Thyroid gland (tissue), 4 donors: ENCODE measurements around the gene NIPBL.

ENCODE experiments used
- POLR2A ChIP-seq, 2 donors: fragments of 450-650 bp; IDR thresholded peaks; one replicate each; pipeline ENCODE4 v1.6.1; 2017; ENCODE audit warnings: antibody characterized with exemption in 2 of 2, mild to moderate bottlenecking in 2 of 2, moderate library complexity in 1 of 2
- TF ChIP-seq, protein P1 (sequence below), 6 experiments: fragments of 200-600 bp in 3 of 6; fragments of 450-650 bp in 3 of 6; sonication (generic) in 3 of 6; IDR thresholded peaks; one replicate each; pipeline ENCODE4 v1.5.1; 2016 to 2019; ENCODE audit warnings: antibody characterized with exemption in 6 of 6, mild to moderate bottlenecking in 2 of 6, inconsistent platforms in 1 of 6, moderate library complexity in 1 of 6

- no peak for TF ChIP-seq POLR2A (IDR thresholded peaks at IDR 0.05)
- TF ChIP-seq, protein P1, sequence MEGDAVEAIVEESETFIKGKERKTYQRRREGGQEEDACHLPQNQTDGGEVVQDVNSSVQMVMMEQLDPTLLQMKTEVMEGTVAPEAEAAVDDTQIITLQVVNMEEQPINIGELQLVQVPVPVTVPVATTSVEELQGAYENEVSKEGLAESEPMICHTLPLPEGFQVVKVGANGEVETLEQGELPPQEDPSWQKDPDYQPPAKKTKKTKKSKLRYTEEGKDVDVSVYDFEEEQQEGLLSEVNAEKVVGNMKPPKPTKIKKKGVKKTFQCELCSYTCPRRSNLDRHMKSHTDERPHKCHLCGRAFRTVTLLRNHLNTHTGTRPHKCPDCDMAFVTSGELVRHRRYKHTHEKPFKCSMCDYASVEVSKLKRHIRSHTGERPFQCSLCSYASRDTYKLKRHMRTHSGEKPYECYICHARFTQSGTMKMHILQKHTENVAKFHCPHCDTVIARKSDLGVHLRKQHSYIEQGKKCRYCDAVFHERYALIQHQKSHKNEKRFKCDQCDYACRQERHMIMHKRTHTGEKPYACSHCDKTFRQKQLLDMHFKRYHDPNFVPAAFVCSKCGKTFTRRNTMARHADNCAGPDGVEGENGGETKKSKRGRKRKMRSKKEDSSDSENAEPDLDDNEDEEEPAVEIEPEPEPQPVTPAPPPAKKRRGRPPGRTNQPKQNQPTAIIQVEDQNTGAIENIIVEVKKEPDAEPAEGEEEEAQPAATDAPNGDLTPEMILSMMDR (IDR thresholded peaks at IDR 0.05): no peak
Observed at GRCh38 chr5:36879274-36880033, 2.9 kb downstream of the NIPBL start.
